T-helper 2 cell treated with Interferon-gamma antibody and Interleukin-4, amounts not matched to agents 5 μg/mL and 100 μg/mL, for 36 hours (primary cell): ENCODE measurements around the gene TRAM1L1.

Experiments
- DNase-seq: peaks from one replicate; pipeline ENCODE4 v3.0.0; 2021; ENCODE audit warnings: low spot score
- H3K27ac Mint-ChIP-seq: one replicate; pipeline ENCODE4 v1.8.0; 2021; ENCODE audit warnings: mild to moderate bottlenecking, mixed read lengths
- H3K27me3 Mint-ChIP-seq: one replicate; pipeline ENCODE4 v1.8.0; 2021; ENCODE audit warnings: low read depth, mixed read lengths
- H3K36me3 Mint-ChIP-seq: one replicate; pipeline ENCODE4 v1.8.0; 2021; ENCODE audit warnings: low read depth, mixed read lengths
- H3K4me1 Mint-ChIP-seq: one replicate; pipeline ENCODE4 v1.8.0; 2021; ENCODE audit warnings: low read depth, mixed read lengths
- H3K4me3 Mint-ChIP-seq: one replicate; pipeline ENCODE4 v1.8.0; 2022; ENCODE audit warnings: mild to moderate bottlenecking, moderate library complexity, mixed read lengths
- H3K9me3 Mint-ChIP-seq: one replicate; pipeline ENCODE4 v1.8.0; 2021; ENCODE audit warnings: mixed read lengths

The TRAM1L1 gene

GRCh38 chr4:117084866-117085701, at the start of gene TRAM1L1:
TSS of gene TRAM1L1 (minus strand) at chr4:117085576. CDS start at chr4:117085393, 183 bp downstream.
- no peaks in the 10 kb centered on the region for H3K9me3 Mint-ChIP-seq
- H3K36me3 Mint-ChIP-seq: no peaks in the 10 kb centered on the region
- H3K4me3 Mint-ChIP-seq: peak within 1 kb of the TSS; percentile 65
- no peaks in the 10 kb centered on the region for H3K4me1 Mint-ChIP-seq
- no peak within 1 kb of the TSS for H3K27ac Mint-ChIP-seq
- H3K27me3 Mint-ChIP-seq: no peaks in the 10 kb centered on the region
- DNase-seq: no peak

GRCh38 chr4:117134386-117134785, 49.0 kb upstream of the TRAM1L1 start:
- H3K4me3 Mint-ChIP-seq: no peak overlapping the region
- H3K27me3 Mint-ChIP-seq: no peaks in the 10 kb centered on the region
- no peaks in the 10 kb centered on the region for H3K4me1 Mint-ChIP-seq
- H3K27ac Mint-ChIP-seq: no peak overlapping the region
- H3K36me3 Mint-ChIP-seq: no peaks in the 10 kb centered on the region
- peaks cover 10% of the 10 kb centered on the region for H3K9me3 Mint-ChIP-seq
- DNase-seq: no peak

- H3K4me1 Mint-ChIP-seq: no peaks in the 10 kb centered on the region
- no peak overlapping the region for H3K4me3 Mint-ChIP-seq
- no peaks in the 10 kb centered on the region for H3K9me3 Mint-ChIP-seq
- no peaks in the 10 kb centered on the region for H3K36me3 Mint-ChIP-seq
- no peak for DNase-seq
- H3K27ac Mint-ChIP-seq: no peak overlapping the region
- no peaks in the 10 kb centered on the region for H3K27me3 Mint-ChIP-seq
These were observed 11.5 kb upstream of the TRAM1L1 start for GRCh38 chr4:117096886-117097285.

- no peak overlapping the region for H3K4me3 Mint-ChIP-seq
These were observed 11.1 kb upstream of the TRAM1L1 start for GRCh38 chr4:117096462-117096861.

GRCh38 chr4:117093571-117093970, 8.2 kb upstream of the TRAM1L1 start:
- H3K4me3 Mint-ChIP-seq: no peak overlapping the region
- no peak overlapping the region for H3K27ac Mint-ChIP-seq
- no peaks in the 10 kb centered on the region for H3K36me3 Mint-ChIP-seq
- H3K4me1 Mint-ChIP-seq: no peaks in the 10 kb centered on the region
- H3K27me3 Mint-ChIP-seq: no peaks in the 10 kb centered on the region
- DNase-seq: no peak
- H3K9me3 Mint-ChIP-seq: no peaks in the 10 kb centered on the region

More at GRCh38 chr4:117096462-117096861, 11.1 kb upstream of the TRAM1L1 start:
- H3K27me3 Mint-ChIP-seq: no peaks in the 10 kb centered on the region
- DNase-seq: no peak
- no peaks in the 10 kb centered on the region for H3K9me3 Mint-ChIP-seq
- H3K36me3 Mint-ChIP-seq: no peaks in the 10 kb centered on the region
- no peaks in the 10 kb centered on the region for H3K4me1 Mint-ChIP-seq
- no peak overlapping the region for H3K27ac Mint-ChIP-seq

GRCh38 chr4:117077760-117078159, 7.6 kb downstream of the TRAM1L1 start:
- Mint-ChIP-seq H3K36me3 (no peaks in the 10 kb centered on the region), H3K4me1 (no peaks in the 10 kb centered on the region), H3K9me3 (no peaks in the 10 kb centered on the region), H3K4me3 (no peak overlapping the region), H3K27me3 (no peaks in the 10 kb centered on the region), H3K27ac (no peak overlapping the region)
- DNase-seq: no peak

GRCh38 chr4:117068120-117068519, 17.3 kb downstream of the TRAM1L1 start:
- Mint-ChIP-seq H3K27ac (no peak overlapping the region), H3K4me1 (no peaks in the 10 kb centered on the region), H3K9me3 (no peaks in the 10 kb centered on the region), H3K27me3 (no peaks in the 10 kb centered on the region), H3K4me3 (no peak overlapping the region), H3K36me3 (no peaks in the 10 kb centered on the region)
- DNase-seq: no peak

GRCh38 chr4:117063961-117064696, 21.2 kb downstream of the TRAM1L1 start:
- Mint-ChIP-seq H3K4me1 (no peaks in the 10 kb centered on the region), H3K4me3 (no peak overlapping the region)

GRCh38 chr4:117042962-117043361, 42.4 kb downstream of the TRAM1L1 start:
- Mint-ChIP-seq H3K27ac (no peak overlapping the region), H3K9me3 (peaks cover 6% of the 10 kb centered on the region), H3K27me3 (no peaks in the 10 kb centered on the region), H3K4me3 (no peak overlapping the region), H3K36me3 (no peaks in the 10 kb centered on the region), H3K4me1 (no peaks in the 10 kb centered on the region)
- no peak for DNase-seq

More at GRCh38 chr4:117063961-117064696, 21.2 kb downstream of the TRAM1L1 start:
- no peaks in the 10 kb centered on the region for H3K9me3 Mint-ChIP-seq
- H3K27ac Mint-ChIP-seq: no peak overlapping the region
- DNase-seq: no peak
- no peaks in the 10 kb centered on the region for H3K36me3 Mint-ChIP-seq
- H3K27me3 Mint-ChIP-seq: no peaks in the 10 kb centered on the region
